MM.1S (cell line): ENCODE data around the gene L3MBTL4.

Source experiments
- DNase-seq: peaks from one replicate; pipeline ENCODE4 v3.0.0-alpha.2; 2015
- H2AFZ ChIP-seq: fragments of 300-600 bp; sonication (generic); 2 replicates; pipeline ENCODE4 v1.6.0; 2016; ENCODE audit warnings: antibody characterized with exemption, low read length
- H3F3A ChIP-seq: fragments of 300-600 bp; sonication (generic); 2 replicates; pipeline ENCODE4 v1.6.1; 2016; ENCODE audit warnings: mild to moderate bottlenecking, antibody characterized with exemption, low read length, moderate library complexity, mixed read lengths; ENCODE audit not compliant: insufficient read depth
- H3K27ac ChIP-seq: fragments of 300-600 bp; sonication (generic); 2 replicates; pipeline ENCODE4 v1.5.1; 2016; ENCODE audit warnings: mild to moderate bottlenecking, low read length
- H3K27me3 ChIP-seq: fragments of 300-600 bp; sonication (generic); replicated peaks from 2 replicates; pipeline ENCODE4 v1.6.0; 2016; ENCODE audit warnings: low read length; ENCODE audit not compliant: insufficient read depth
- H3K36me3 ChIP-seq: fragments of 300-600 bp; sonication (generic); replicated peaks from 2 replicates; pipeline ENCODE4 v1.6.1; 2016; ENCODE audit warnings: mild to moderate bottlenecking, low read length, mixed read lengths; ENCODE audit not compliant: insufficient read depth
- H3K4me1 ChIP-seq: fragments of 300-600 bp; sonication (generic); 2 replicates; pipeline ENCODE4 v1.6.1; 2016; ENCODE audit warnings: low read length, mixed read lengths
- H3K4me2 ChIP-seq: fragments of 300-600 bp; sonication (generic); 2 replicates; pipeline ENCODE4 v1.6.0; 2016; ENCODE audit warnings: low read depth, low read length
- H3K4me3 ChIP-seq: fragments of 300-600 bp; sonication (generic); 2 replicates; pipeline ENCODE4 v1.5.1; 2016; ENCODE audit warnings: low read length, mixed read lengths
- H3K79me2 ChIP-seq: fragments of 300-600 bp; sonication (generic); 2 replicates; pipeline ENCODE4 v1.6.1; 2016; ENCODE audit warnings: mixed run types, low read length, mixed read lengths
- H3K9ac ChIP-seq: fragments of 300-600 bp; sonication (generic); 2 replicates; pipeline ENCODE4 v1.6.1; 2016; ENCODE audit warnings: low read length, mixed read lengths
- H3K9me2 ChIP-seq: fragments of 300-600 bp; sonication (generic); replicated peaks from 2 replicates; pipeline ENCODE4 v1.6.1; 2016; ENCODE audit warnings: mild to moderate bottlenecking, low read length, mixed read lengths; ENCODE audit not compliant: insufficient read depth
- H3K9me3 ChIP-seq: fragments of 300-600 bp; sonication (generic); replicated peaks from 2 replicates; pipeline ENCODE4 v1.6.1; 2016; ENCODE audit warnings: mild to moderate bottlenecking, low read length, mixed read lengths; ENCODE audit not compliant: insufficient read depth
- H4K20me1 ChIP-seq: fragments of 300-600 bp; sonication (generic); 2 replicates; pipeline ENCODE4 v1.6.1; 2016; ENCODE audit warnings: mild to moderate bottlenecking, low read length, moderate library complexity, mixed read lengths; ENCODE audit not compliant: insufficient read depth
- CTCF ChIP-seq: fragments of 300-600 bp; sonication (generic); IDR thresholded peaks from 2 replicates; pipeline ENCODE4 v1.5.1; 2016; ENCODE audit warnings: antibody characterized with exemption, low read length, mixed read lengths
- EZH2 ChIP-seq: fragments of 300-600 bp; sonication (generic); optimal IDR thresholded peaks from 2 replicates; pipeline ENCODE3; 2017; ENCODE audit warnings: low read depth, mild to moderate bottlenecking, antibody characterized with exemption, low read length, mixed read lengths
- EZH2phosphoT487 ChIP-seq: fragments of 300-600 bp; sonication (generic); IDR thresholded peaks from 2 replicates; pipeline ENCODE4 v1.6.1; 2018; ENCODE audit warnings: antibody characterized with exemption, low read length

The L3MBTL4 gene

GRCh38 chr18:6155707-6156106, 259.0 kb downstream of the L3MBTL4 start:
- Histone ChIP-seq H3K36me3 (no peaks in the 10 kb centered on the region), H2AFZ (no peak overlapping the region), H3K27me3 (no peaks in the 10 kb centered on the region), H3F3A (no peaks in the 10 kb centered on the region), H3K4me1 (no peaks in the 10 kb centered on the region), H3K9ac (no peak overlapping the region), H3K4me2 (no peak overlapping the region), H3K9me2 (no peaks in the 10 kb centered on the region), H3K79me2 (no peaks in the 10 kb centered on the region), H3K9me3 (no peaks in the 10 kb centered on the region), H3K27ac (no peak overlapping the region), H3K4me3 (no peak overlapping the region), H4K20me1 (no peaks in the 10 kb centered on the region)
- DNase-seq, result no peak
- TF ChIP-seq EZH2 (no peak), CTCF (no peak), EZH2phosphoT487 (no peak)

GRCh38 chr18:6150430-6150829, 264.3 kb downstream of the L3MBTL4 start:
- TF ChIP-seq EZH2phosphoT487 (no peak), CTCF (no peak), EZH2 (no peak)
- Histone ChIP-seq H4K20me1 (no peaks in the 10 kb centered on the region), H3K27ac (no peak overlapping the region), H3K9me2 (no peaks in the 10 kb centered on the region), H3K27me3 (no peaks in the 10 kb centered on the region), H2AFZ (no peak overlapping the region), H3K36me3 (no peaks in the 10 kb centered on the region), H3K9ac (no peak overlapping the region), H3K4me3 (no peak overlapping the region), H3F3A (no peaks in the 10 kb centered on the region), H3K79me2 (no peaks in the 10 kb centered on the region), H3K4me2 (no peak overlapping the region), H3K4me1 (no peaks in the 10 kb centered on the region), H3K9me3 (no peaks in the 10 kb centered on the region)
- no peak for DNase-seq

- no peak overlapping the region for H2AFZ ChIP-seq
These were observed 268.4 kb downstream of the L3MBTL4 start for GRCh38 chr18:6146307-6146661.

More at GRCh38 chr18:6146307-6146661, 268.4 kb downstream of the L3MBTL4 start:
- Histone ChIP-seq H3F3A (no peaks in the 10 kb centered on the region), H3K4me3 (no peak overlapping the region), H3K4me2 (no peak overlapping the region), H3K27me3 (no peaks in the 10 kb centered on the region), H3K9ac (no peak overlapping the region), H3K79me2 (no peaks in the 10 kb centered on the region), H3K27ac (no peak overlapping the region), H3K4me1 (no peaks in the 10 kb centered on the region), H3K9me2 (no peaks in the 10 kb centered on the region), H4K20me1 (no peaks in the 10 kb centered on the region), H3K9me3 (no peaks in the 10 kb centered on the region), H3K36me3 (no peaks in the 10 kb centered on the region)
- TF ChIP-seq CTCF (no peak), EZH2phosphoT487 (no peak), EZH2 (no peak)
- DNase-seq, result no peak
